ENCODE measurements around the gene CCDC188. TPM values are rescaled to one million over a fixed set of nuclear protein-coding genes. Genes with fewer than 3 reads are reported as not detected.
A peak's percentile ranks its signal among the peaks of the same experiment; 100 is the strongest.

CCDC188 gene
- total RNA-seq, 1 experiment from 2014 or later, result not detected

- H4K20me1 ChIP-seq (ENCODE audit: insufficient read depth), result no peaks in the 10 kb centered on the region
Observed at GRCh38 chr22:20180640-20181039, 29.8 kb upstream of the CCDC188 start.

GRCh38 chr22:20180245-20180630 lies 29.4 kb upstream of the CCDC188 start:
- no TSS peak for BruUV-seq (replicated peaks)
- DNase-seq, result no peak
- Histone ChIP-seq H3K9me3 (ENCODE audit: insufficient read depth, low read depth) (no peaks in the 10 kb centered on the region), H3F3A (ENCODE audit: insufficient read depth, low read depth) (no peaks in the 10 kb centered on the region), H3K9me2 (ENCODE audit: insufficient read depth) (no peaks in the 10 kb centered on the region), H3K27me3 (ENCODE audit: insufficient read depth, low read depth) (peaks cover 37% of the 10 kb centered on the region), H3K27ac (no peak overlapping the region), H3K36me3 (ENCODE audit: low read depth) (no peaks in the 10 kb centered on the region), H2AFZ (no peak overlapping the region), H4K20me1 (ENCODE audit: insufficient read depth) (no peaks in the 10 kb centered on the region), H3K4me2 (no peak overlapping the region), H3K79me2 (ENCODE audit: low read depth) (no peaks in the 10 kb centered on the region), H3K4me1 (replicated peaks; ENCODE audit: insufficient read depth) (no peaks in the 10 kb centered on the region), H3K4me3 (no peak overlapping the region)
- CTCF ChIA-PET, result no interaction called here
- TF ChIP-seq EZH2 (IDR thresholded peaks at IDR 0.05; ENCODE audit: low read depth), result no peak
- TF ChIP-seq CTCF (conservative IDR thresholded peaks at IDR 0.05), result peak; percentile 37; the same call in 1 of the 2 replicates
- intact Hi-C loops (cut with micrococcal nuclease; ENCODE audit: unreplicated experiment), result no loop called here
- POLR2A ChIA-PET (ENCODE audit: unreplicated experiment), result no interaction called here

More at GRCh38 chr22:20180640-20181039, 29.8 kb upstream of the CCDC188 start:
- intact Hi-C loops (cut with micrococcal nuclease; ENCODE audit: unreplicated experiment), result no loop called here
- Histone ChIP-seq H3K4me2 (no peak overlapping the region), H3F3A (ENCODE audit: insufficient read depth, low read depth) (no peaks in the 10 kb centered on the region), H3K27ac (no peak overlapping the region), H3K9me3 (ENCODE audit: insufficient read depth, low read depth) (no peaks in the 10 kb centered on the region), H3K27me3 (ENCODE audit: insufficient read depth, low read depth) (peaks cover 37% of the 10 kb centered on the region), H3K4me3 (no peak overlapping the region), H2AFZ (no peak overlapping the region), H3K79me2 (ENCODE audit: low read depth) (no peaks in the 10 kb centered on the region), H3K36me3 (ENCODE audit: low read depth) (no peaks in the 10 kb centered on the region), H3K9me2 (ENCODE audit: insufficient read depth) (no peaks in the 10 kb centered on the region), H3K4me1 (replicated peaks; ENCODE audit: insufficient read depth) (no peaks in the 10 kb centered on the region)
- BruUV-seq (replicated peaks), result no TSS peak
- ChIA-PET POLR2A (ENCODE audit: unreplicated experiment) (no interaction called here), CTCF (no interaction called here)
- TF ChIP-seq CTCF (conservative IDR thresholded peaks at IDR 0.05) (no peak), EZH2 (IDR thresholded peaks at IDR 0.05; ENCODE audit: low read depth) (no peak)
- no peak for DNase-seq

GRCh38 chr22:20179455-20180244 lies 28.8 kb upstream of the CCDC188 start:
- DNase-seq, result no peak
- Histone ChIP-seq H3K36me3 (ENCODE audit: low read depth) (no peaks in the 10 kb centered on the region), H4K20me1 (ENCODE audit: insufficient read depth) (no peaks in the 10 kb centered on the region), H3F3A (ENCODE audit: insufficient read depth, low read depth) (no peaks in the 10 kb centered on the region), H3K27me3 (ENCODE audit: insufficient read depth, low read depth) (peaks cover 39% of the 10 kb centered on the region), H3K27ac (no peak overlapping the region), H3K4me2 (no peak overlapping the region), H3K4me3 (no peak overlapping the region), H2AFZ (no peak overlapping the region), H3K4me1 (replicated peaks; ENCODE audit: insufficient read depth) (no peaks in the 10 kb centered on the region), H3K9me2 (ENCODE audit: insufficient read depth) (no peaks in the 10 kb centered on the region), H3K9me3 (ENCODE audit: insufficient read depth, low read depth) (no peaks in the 10 kb centered on the region), H3K79me2 (ENCODE audit: low read depth) (no peaks in the 10 kb centered on the region)
- BruUV-seq (replicated peaks), result no TSS peak
- intact Hi-C loops (cut with micrococcal nuclease; ENCODE audit: unreplicated experiment), result no loop called here
- POLR2A ChIA-PET (ENCODE audit: unreplicated experiment), result no interaction called here
- no peak for TF ChIP-seq CTCF (conservative IDR thresholded peaks at IDR 0.05)
- TF ChIP-seq EZH2 (IDR thresholded peaks at IDR 0.05; ENCODE audit: low read depth), result no peak
- CTCF ChIA-PET, result no interaction called here
